Epithelial cell of proximal tubule (primary cell): ENCODE results near the gene MYRF. TPM values are rescaled to one million over a fixed set of nuclear protein-coding genes. Genes with fewer than 3 reads are reported as not detected.

ENCODE experiments used
- DNase-seq: peaks from one replicate; pipeline ENCODE4 v3.0.0-alpha.2; 2011; ENCODE audit warnings: low read depth
- H3K4me3 ChIP-seq: 2 replicates; pipeline ENCODE4 v1.5.1; 2011; ENCODE audit warnings: low read depth, mild to moderate bottlenecking, low read length
- total RNA-seq: library from RNA; depleted of rRNA; stranded (reverse); fragments of >200 nt; gene quantifications from 2 replicates; pipeline ENCODE4 v1.2.3, GENCODE V29; 2015
- TF ChIP-seq, protein P1 (sequence below): conservative IDR thresholded peaks from 2 replicates; pipeline ENCODE4 v1.5.1; 2012; ENCODE audit warnings: low read depth, mild to moderate bottlenecking, low read length

MYRF gene
- total RNA-seq, 1 donor from 2014 or later: 25.0 TPM

GRCh38 chr11:61833926-61834277 lies 81.5 kb downstream of the MYRF start:
- no peak overlapping the region for H3K4me3 ChIP-seq
- TF ChIP-seq, protein P1, sequence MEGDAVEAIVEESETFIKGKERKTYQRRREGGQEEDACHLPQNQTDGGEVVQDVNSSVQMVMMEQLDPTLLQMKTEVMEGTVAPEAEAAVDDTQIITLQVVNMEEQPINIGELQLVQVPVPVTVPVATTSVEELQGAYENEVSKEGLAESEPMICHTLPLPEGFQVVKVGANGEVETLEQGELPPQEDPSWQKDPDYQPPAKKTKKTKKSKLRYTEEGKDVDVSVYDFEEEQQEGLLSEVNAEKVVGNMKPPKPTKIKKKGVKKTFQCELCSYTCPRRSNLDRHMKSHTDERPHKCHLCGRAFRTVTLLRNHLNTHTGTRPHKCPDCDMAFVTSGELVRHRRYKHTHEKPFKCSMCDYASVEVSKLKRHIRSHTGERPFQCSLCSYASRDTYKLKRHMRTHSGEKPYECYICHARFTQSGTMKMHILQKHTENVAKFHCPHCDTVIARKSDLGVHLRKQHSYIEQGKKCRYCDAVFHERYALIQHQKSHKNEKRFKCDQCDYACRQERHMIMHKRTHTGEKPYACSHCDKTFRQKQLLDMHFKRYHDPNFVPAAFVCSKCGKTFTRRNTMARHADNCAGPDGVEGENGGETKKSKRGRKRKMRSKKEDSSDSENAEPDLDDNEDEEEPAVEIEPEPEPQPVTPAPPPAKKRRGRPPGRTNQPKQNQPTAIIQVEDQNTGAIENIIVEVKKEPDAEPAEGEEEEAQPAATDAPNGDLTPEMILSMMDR: no peak
- DNase-seq: no peak

DNA sequence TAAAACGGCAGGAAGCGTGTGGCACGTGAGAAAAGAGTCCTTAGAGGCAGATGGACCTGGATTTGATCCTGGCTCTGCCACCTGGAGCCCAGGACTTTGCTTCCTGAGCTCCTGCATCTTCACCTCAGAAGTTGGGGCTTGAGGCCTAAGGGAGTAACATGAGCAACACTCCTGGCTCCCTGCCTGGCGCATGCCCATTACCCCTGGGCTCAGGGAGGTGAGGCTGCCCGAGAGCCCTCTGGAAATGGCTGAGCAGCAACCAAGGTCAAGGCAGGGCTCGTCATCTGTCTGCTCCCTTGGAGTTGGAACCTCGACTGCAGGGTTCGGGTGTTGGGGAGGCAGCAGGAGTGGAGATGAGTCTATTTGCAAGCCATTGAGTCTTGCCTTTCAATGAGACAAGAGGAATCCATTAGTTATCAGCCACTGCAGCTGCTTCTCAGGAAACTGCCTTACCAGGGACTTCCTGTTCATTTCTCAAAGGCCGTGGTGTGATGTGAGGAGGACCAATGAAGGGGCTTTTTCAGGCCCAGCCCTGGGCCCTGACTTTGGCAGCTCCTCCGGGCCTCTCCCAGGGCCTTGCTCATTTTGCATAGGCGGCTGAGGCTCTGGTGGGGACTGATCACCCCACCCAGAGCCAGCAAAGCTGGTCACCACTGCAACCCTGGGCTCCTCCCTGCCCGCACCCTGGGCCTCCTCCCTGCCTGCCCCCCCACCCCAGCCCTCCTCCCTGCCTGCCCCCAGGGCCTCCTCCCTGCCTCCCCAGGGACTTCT lies 82.0 kb downstream of the MYRF start:
- DNase-seq: no peak
- no peak overlapping the region for H3K4me3 ChIP-seq
- TF ChIP-seq, protein P1: no peak

DNA sequence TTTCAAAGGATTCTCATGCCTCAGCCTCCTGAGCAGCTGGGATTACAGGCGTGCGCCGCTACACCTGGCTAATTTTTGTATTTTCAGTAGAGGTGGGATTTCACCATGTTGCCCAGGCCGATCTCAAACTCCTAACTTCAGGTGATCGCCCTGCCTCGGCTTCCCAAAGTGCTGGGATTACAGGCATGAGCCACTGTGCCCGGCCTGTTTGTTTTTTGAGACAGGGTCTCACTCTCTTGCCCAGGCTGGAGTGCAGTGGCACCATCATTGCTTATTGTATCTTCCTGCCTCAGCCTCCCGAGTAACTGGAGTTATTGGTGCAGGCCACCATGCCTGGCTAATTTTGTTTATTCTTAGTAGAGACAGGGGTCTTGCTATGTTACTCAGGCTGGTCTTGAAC lies 83.8 kb downstream of the MYRF start:
- no peak for DNase-seq
- H3K4me3 ChIP-seq: no peak overlapping the region
- TF ChIP-seq, protein P1: no peak

DNA sequence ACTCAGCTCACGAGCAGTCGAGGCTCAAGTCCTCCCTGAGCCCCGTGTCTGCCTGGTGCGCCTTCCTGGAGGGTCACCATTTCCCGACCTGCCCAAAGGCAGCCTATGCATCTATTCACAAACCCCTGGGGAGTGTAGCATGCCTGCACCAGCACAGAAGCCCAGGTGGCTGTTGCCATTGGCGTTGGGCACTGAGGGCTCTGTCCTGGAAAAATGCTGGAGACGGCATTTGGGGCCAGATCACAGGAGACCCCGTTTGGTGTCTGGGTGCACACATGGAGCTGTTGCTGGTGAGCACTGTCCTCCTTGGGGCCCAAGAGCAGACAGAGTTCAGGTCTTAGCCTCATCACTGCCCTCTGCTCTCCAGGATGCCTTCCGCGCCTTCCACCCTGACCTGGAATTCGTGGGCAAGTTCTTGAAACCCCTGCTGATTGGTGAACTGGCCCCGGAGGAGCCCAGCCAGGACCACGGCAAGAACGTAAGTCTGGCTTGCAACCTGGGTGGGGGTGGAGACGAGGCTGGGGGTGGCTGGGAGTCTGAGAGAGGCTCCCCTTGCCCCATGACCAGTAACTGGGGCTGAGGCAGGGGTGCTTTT lies 85.1 kb downstream of the MYRF start:
- TF ChIP-seq, protein P1: no peak
- DNase-seq: no peak
- no peak overlapping the region for H3K4me3 ChIP-seq

Other genes with a start within 250 kb of the MYRF start
- gene LRRC10B, start 243.9 kb upstream of the MYRF start, total RNA-seq: 0.36 TPM in 1 of 2 replicates, not detected in the other
- 0.23 TPM in 1 of 2 replicates, not detected in the other for gene SYT7, start 171.6 kb upstream of the MYRF start, total RNA-seq
- 4.5 and 7.3 TPM in 2 replicates for gene DAGLA, start 72.2 kb upstream of the MYRF start, total RNA-seq
- 95.1 and 102 TPM in 2 replicates for gene TMEM258, start 40.0 kb downstream of the MYRF start, total RNA-seq
- gene FEN1, start 40.3 kb downstream of the MYRF start, total RNA-seq: 70.6 and 120 TPM in 2 replicates
- 64.6 and 100 TPM in 2 replicates for gene FADS1, start 64.4 kb downstream of the MYRF start, total RNA-seq
- gene FADS2, start 75.7 kb downstream of the MYRF start, total RNA-seq: 169 and 442 TPM in 2 replicates
- 40.7 and 48.0 TPM in 2 replicates for gene FADS3, start 138.9 kb downstream of the MYRF start, total RNA-seq
- 0.12 and 0.22 TPM in 2 replicates for gene RAB3IL1, start 164.9 kb downstream of the MYRF start, total RNA-seq
- gene BEST1, start 197.7 kb downstream of the MYRF start, total RNA-seq: 0.12 TPM in 1 of 2 replicates, not detected in the other
- 518 and 789 TPM in 2 replicates for gene FTH1, start 215.0 kb downstream of the MYRF start, total RNA-seq